Calu3 (cell line): ENCODE results near the gene JAKMIP2. TPM values are rescaled to one million over a fixed set of nuclear protein-coding genes. Genes with fewer than 3 reads are reported as not detected.

Source experiments
- BruUV-seq: library from RNA; stranded (reverse); fragments of 400-500 nt; replicated peaks from 2 replicates; lab custom pipeline; 2021; lab: Mats Ljungman, UMichigan
- CTCF ChIA-PET: fragments of 300-600 bp; sonication (Branson Sonifier 250); formaldehyde crosslinking; loops from one replicate; lab custom pipeline; 2022; ENCODE audit warnings: antibody characterized with exemption; lab: Charles Lee
- DNase-seq: peaks from one replicate; pipeline ENCODE4 v3.0.0; 2022
- H3K27ac Mint-ChIP-seq: one replicate; pipeline ENCODE4 v1.8.0; 2022; ENCODE audit warnings: mixed read lengths; ENCODE audit not compliant: unreplicated experiment
- H3K27me3 Mint-ChIP-seq: one replicate; pipeline ENCODE4 v1.8.0; 2022; ENCODE audit warnings: mixed read lengths; ENCODE audit not compliant: unreplicated experiment
- H3K36me3 Mint-ChIP-seq: one replicate; pipeline ENCODE4 v1.8.0; 2022; ENCODE audit warnings: mild to moderate bottlenecking, moderate library complexity, mixed read lengths; ENCODE audit not compliant: insufficient read depth, unreplicated experiment
- H3K4me1 Mint-ChIP-seq: one replicate; pipeline ENCODE4 v1.8.0; 2022; ENCODE audit warnings: mild to moderate bottlenecking, low read depth, mixed read lengths; ENCODE audit not compliant: unreplicated experiment
- H3K4me3 Mint-ChIP-seq: one replicate; pipeline ENCODE4 v1.8.0; 2022; ENCODE audit warnings: mild to moderate bottlenecking, low read depth, moderate library complexity, mixed read lengths; ENCODE audit not compliant: unreplicated experiment
- H3K9me3 Mint-ChIP-seq: one replicate; pipeline ENCODE4 v1.8.0; 2022; ENCODE audit warnings: low read depth, mixed read lengths; ENCODE audit not compliant: unreplicated experiment
- CTCF ChIP-seq: fragments of 200-600 bp; IDR thresholded peaks from one replicate; pipeline ENCODE4 v1.8.0; 2022; ENCODE audit warnings: antibody characterized with exemption; ENCODE audit not compliant: unreplicated experiment
- intact Hi-C: fragments of 100-400 bp; cut with micrococcal nuclease; formaldehyde crosslinking; loops from one replicate; pipeline ENCODE4 v1.10.0; 2022; ENCODE audit not compliant: unreplicated experiment
- total RNA-seq: library from RNA; stranded (reverse); gene quantifications from 2 replicates; pipeline ENCODE4 v1.2.3, GENCODE V29; 2022

Gene JAKMIP2
- total RNA-seq, 1 experiment from 2014 or later: not detected

- Mint-ChIP-seq H3K4me3 (no peak overlapping the region), H3K9me3 (no peaks in the 10 kb centered on the region), H3K27ac (no peak overlapping the region), H3K4me1 (no peaks in the 10 kb centered on the region), H3K36me3 (no peaks in the 10 kb centered on the region), H3K27me3 (peaks cover 72% of the 10 kb centered on the region)
- DNase-seq: no peak
- no TSS peak for BruUV-seq
- no peak for TF ChIP-seq CTCF
- intact Hi-C loops: no loop called here
- CTCF ChIA-PET: no interaction called here
Observed at GRCh38 chr5:147613359-147613758, 169.2 kb downstream of the JAKMIP2 start.

DNA sequence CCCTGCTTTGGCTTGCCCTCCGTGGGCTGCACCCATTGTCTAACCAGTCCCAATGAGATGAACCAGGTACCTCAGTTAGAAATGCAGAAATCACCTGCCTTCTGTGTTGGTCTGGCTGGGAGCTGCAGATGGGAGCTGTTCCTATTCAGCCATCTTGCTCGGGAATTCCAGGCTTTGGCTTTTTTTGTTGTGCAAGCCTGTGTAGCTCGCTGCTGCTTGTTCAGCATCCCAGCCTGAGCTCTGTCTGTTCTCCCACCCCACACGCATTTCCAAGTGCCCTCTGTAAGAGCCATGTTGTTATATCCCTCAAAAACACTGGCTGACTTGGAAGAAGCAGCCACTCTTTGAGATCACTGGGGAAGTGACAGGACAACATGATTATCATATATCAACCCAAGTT lies 171.0 kb downstream of the JAKMIP2 start:
- CTCF ChIA-PET: no interaction called here
- no peaks in the 10 kb centered on the region for H3K4me1 Mint-ChIP-seq
- H3K36me3 Mint-ChIP-seq: no peaks in the 10 kb centered on the region
- TF ChIP-seq CTCF: no peak
- BruUV-seq: no TSS peak
- intact Hi-C loops: no loop called here
- no peak overlapping the region for H3K27ac Mint-ChIP-seq
- H3K4me3 Mint-ChIP-seq: no peak overlapping the region
- H3K9me3 Mint-ChIP-seq: no peaks in the 10 kb centered on the region
- no peak for DNase-seq
- H3K27me3 Mint-ChIP-seq: peaks cover 80% of the 10 kb centered on the region

DNA sequence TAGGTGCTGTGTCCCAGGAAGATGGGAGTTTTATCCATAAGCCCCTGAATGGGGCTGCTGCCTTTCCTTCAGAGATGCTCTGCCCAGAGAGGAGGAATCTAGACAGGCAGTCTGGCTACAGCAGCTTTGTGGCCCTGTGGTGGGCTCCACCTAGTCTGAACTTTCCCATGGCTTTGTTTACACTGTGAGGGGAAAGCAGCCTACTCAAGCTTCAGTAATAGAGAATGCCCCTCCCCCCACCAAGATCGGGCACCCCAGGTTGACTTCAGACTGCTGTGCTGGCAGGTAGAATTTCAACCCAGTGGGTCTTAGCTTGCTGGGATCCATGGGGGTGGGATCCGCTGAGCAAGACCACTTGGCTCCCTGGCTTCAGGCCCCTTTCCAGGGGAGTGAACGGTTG lies 171.7 kb downstream of the JAKMIP2 start:
- Mint-ChIP-seq H3K27ac (no peak overlapping the region), H3K4me3 (no peak overlapping the region), H3K4me1 (no peaks in the 10 kb centered on the region), H3K9me3 (no peaks in the 10 kb centered on the region), H3K27me3 (peaks cover 77% of the 10 kb centered on the region), H3K36me3 (no peaks in the 10 kb centered on the region)
- no peak for TF ChIP-seq CTCF
- intact Hi-C loops: no loop called here
- no TSS peak for BruUV-seq
- CTCF ChIA-PET: no interaction called here
- no peak for DNase-seq

DNA sequence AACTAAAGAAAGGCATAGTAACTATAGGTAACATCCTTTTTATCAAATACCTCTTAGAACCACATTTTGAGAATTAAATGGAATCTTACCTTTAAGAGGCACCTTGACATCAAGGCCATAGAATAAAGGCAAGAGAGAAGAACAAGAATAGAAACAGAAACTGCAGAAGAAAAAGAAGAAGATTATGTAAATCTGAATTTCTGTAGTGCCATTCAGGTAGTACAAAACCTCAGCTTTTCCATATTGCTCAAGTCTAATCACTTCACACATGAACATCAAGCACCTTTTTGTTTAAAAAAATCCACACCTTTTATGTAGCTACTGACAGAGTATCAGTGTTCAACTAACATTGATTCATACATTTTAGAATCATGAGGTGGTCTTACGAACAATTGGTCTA lies 180.9 kb downstream of the JAKMIP2 start:
- DNase-seq: no peak
- Mint-ChIP-seq H3K4me3 (no peak overlapping the region), H3K36me3 (no peaks in the 10 kb centered on the region), H3K27ac (no peak overlapping the region), H3K9me3 (no peaks in the 10 kb centered on the region), H3K4me1 (no peaks in the 10 kb centered on the region), H3K27me3 (peaks cover 30% of the 10 kb centered on the region)
- BruUV-seq: no TSS peak
- CTCF ChIA-PET: no interaction called here
- intact Hi-C loops: no loop called here
- no peak for TF ChIP-seq CTCF
